GM23338 (cell line): ENCODE data around the gene NMBR. TPM values are rescaled to one million over a fixed set of nuclear protein-coding genes. Genes with fewer than 3 reads are reported as not detected.
"Not testable (repeated sequence)": the region's sequence is repeated elsewhere in the genome, so short reads cannot be mapped to it uniquely, and the experiment has no call there.

Experiments used
- ATAC-seq: fragments of 200-7000 bp; cut with Tn5 transposase; 3 replicates; pipeline ENCODE4 v1.9.1; 2020
- DNase-seq: peaks from one replicate; pipeline ENCODE4 v3.0.0-alpha.2; 2015; ENCODE audit warnings: low spot score
- H2AFZ ChIP-seq: fragments of 200-600 bp; sonication (generic); 2 replicates; pipeline ENCODE4 v1.8.0; 2016; ENCODE audit warnings: antibody characterized with exemption, mild to moderate bottlenecking, moderate library complexity
- H3F3A ChIP-seq: fragments of 200-600 bp; sonication (generic); replicated peaks from 2 replicates; pipeline ENCODE4 v1.8.0; 2017; ENCODE audit warnings: antibody characterized with exemption, mixed run types, low read depth
- H3K27ac ChIP-seq: fragments of 200-600 bp; sonication (generic); 2 replicates; pipeline ENCODE4 v1.6.1; 2016; ENCODE audit warnings: low read depth
- H3K27me3 ChIP-seq: fragments of 200-600 bp; sonication (generic); 2 replicates; pipeline ENCODE4 v1.8.0; 2016; ENCODE audit warnings: mild to moderate bottlenecking, mixed run types, moderate library complexity; ENCODE audit not compliant: insufficient read depth
- H3K36me3 ChIP-seq: fragments of 200-600 bp; sonication (generic); 2 replicates; pipeline ENCODE4 v1.8.0; 2016; ENCODE audit warnings: mild to moderate bottlenecking; ENCODE audit not compliant: insufficient read depth
- H3K4me1 ChIP-seq: fragments of 200-600 bp; sonication (generic); 2 replicates; pipeline ENCODE4 v1.8.0; 2016; ENCODE audit warnings: mild to moderate bottlenecking, moderate library complexity; ENCODE audit not compliant: insufficient read depth
- H3K4me2 ChIP-seq: fragments of 200-600 bp; sonication (generic); 2 replicates; pipeline ENCODE4 v1.7.1; 2017; ENCODE audit warnings: mixed run types
- H3K4me3 ChIP-seq: fragments of 200-600 bp; sonication (generic); 2 replicates; pipeline ENCODE4 v1.6.1; 2016; ENCODE audit warnings: mixed run types
- H3K79me2 ChIP-seq: fragments of 200-600 bp; sonication (generic); replicated peaks from 2 replicates; pipeline ENCODE4 v1.8.0; 2017; ENCODE audit warnings: mild to moderate bottlenecking; ENCODE audit not compliant: insufficient read depth
- H3K9me2 ChIP-seq: fragments of 200-600 bp; sonication (generic); 2 replicates; pipeline ENCODE4 v1.8.0; 2017; ENCODE audit not compliant: insufficient read depth
- H4K20me1 ChIP-seq: fragments of 200-600 bp; sonication (generic); replicated peaks from 2 replicates; pipeline ENCODE4 v1.8.0; 2017; ENCODE audit warnings: mild to moderate bottlenecking; ENCODE audit not compliant: insufficient read depth
- H3K27ac Mint-ChIP-seq: 2 replicates; pipeline ENCODE4 v1.8.0; 2020; ENCODE audit warnings: inconsistent platforms, mild to moderate bottlenecking, moderate library complexity, mixed read lengths
- H3K27me3 Mint-ChIP-seq: 3 replicates; pipeline ENCODE4 v1.8.0; 2022; ENCODE audit warnings: low read depth, mild to moderate bottlenecking, moderate library complexity, mixed read lengths, inconsistent platforms; ENCODE audit not compliant: insufficient read depth, poor library complexity
- H3K36me3 Mint-ChIP-seq: 3 replicates; pipeline ENCODE4 v1.8.0; 2021; ENCODE audit warnings: low read depth, mild to moderate bottlenecking, inconsistent platforms, moderate library complexity, mixed read lengths
- H3K4me1 Mint-ChIP-seq: 3 replicates; pipeline ENCODE4 v1.8.0; 2020; ENCODE audit warnings: mild to moderate bottlenecking, inconsistent platforms, mixed read lengths
- H3K4me3 Mint-ChIP-seq: 3 replicates; pipeline ENCODE4 v1.8.0; 2021; ENCODE audit warnings: moderate library complexity, mild to moderate bottlenecking, inconsistent platforms, mixed read lengths
- H3K9me3 Mint-ChIP-seq: 3 replicates; pipeline ENCODE4 v1.8.0; 2020; ENCODE audit warnings: moderate library complexity, mild to moderate bottlenecking, inconsistent platforms, mixed read lengths
- CREB1 ChIP-seq: fragments of 250-450 bp; sonication (Bioruptor Pico); IDR thresholded peaks from 2 replicates; pipeline ENCODE4 v1.5.0; 2020; ENCODE audit warnings: low read depth, mild to moderate bottlenecking, moderate library complexity
- CTCF ChIP-seq, 2 experiments: fragments of 200-600 bp in 1 of 2; sonication (generic) in 1 of 2; conservative IDR thresholded peaks; 2 replicates each; pipeline versions ENCODE4 v1.5.1 to v1.6.1; 2016 to 2017; ENCODE audit warnings: antibody characterized with exemption in 2 of 2, low read depth in 2 of 2, mild to moderate bottlenecking in 2 of 2, moderate library complexity in 1 of 2
- ETS1 ChIP-seq: IDR thresholded peaks from 2 replicates; pipeline ENCODE4 v1.6.1; 2016; ENCODE audit warnings: antibody characterized with exemption
- EZH2 ChIP-seq: fragments of 200-600 bp; sonication (generic); IDR thresholded peaks from one replicate; pipeline ENCODE4 v1.8.0; 2017; ENCODE audit warnings: antibody characterized with exemption, mild to moderate bottlenecking, low read depth; ENCODE audit not compliant: unreplicated experiment
- JUNB ChIP-seq: IDR thresholded peaks from one replicate; pipeline ENCODE4 v1.6.1; 2016; ENCODE audit warnings: antibody characterized with exemption; ENCODE audit not compliant: unreplicated experiment
- NANOG ChIP-seq: IDR thresholded peaks from 2 replicates; pipeline ENCODE4 v1.6.1; 2016; ENCODE audit warnings: antibody characterized with exemption, borderline replicate concordance
- STAT1 ChIP-seq: IDR thresholded peaks from one replicate; pipeline ENCODE4 v1.6.1; 2016; ENCODE audit warnings: antibody characterized with exemption; ENCODE audit not compliant: unreplicated experiment
- ZNF331 ChIP-seq: fragments of 250-450 bp; sonication (Bioruptor Pico); IDR thresholded peaks from 2 replicates; pipeline ENCODE4 v1.5.0; 2020; ENCODE audit warnings: low read depth, mild to moderate bottlenecking, moderate library complexity
- polyA plus RNA-seq: library from polyadenylated mRNA; unstranded; fragments of >200 nt; fragmentation: Nextera tagmentation; extraction: Ambion mirVana; gene quantifications from 2 replicates; pipeline ENCODE4 v1.2.1, GENCODE V29; 2016
- total RNA-seq: library from RNA; depleted of rRNA; stranded (reverse); fragments of >200 nt; shearing (Covaris generic); gene quantifications from 2 replicates; pipeline ENCODE4 v1.2.3, GENCODE V29; 2014

The NMBR gene
- total and polyA plus RNA-seq, 2 experiments from 2014 or later: not detected

- no peaks in the 10 kb centered on the region for H4K20me1 ChIP-seq
Measured at GRCh38 chr6:142152746-142153145, 5.8 kb upstream of the NMBR start.

GRCh38 chr6:142141531-142141930 is 5.4 kb downstream of the NMBR start:
- H3K9me3 Mint-ChIP-seq, H3K4me3 Mint-ChIP-seq: not testable (repeated sequence)

More at GRCh38 chr6:142152746-142153145, 5.8 kb upstream of the NMBR start:
- Histone ChIP-seq H3K36me3 (no peaks in the 10 kb centered on the region; the same call in 1 of the 2 replicates), H3K79me2 (peaks cover 91% of the 10 kb centered on the region), H3K27ac (no peak overlapping the region), H2AFZ (no peak overlapping the region), H3F3A (no peaks in the 10 kb centered on the region), H3K4me3 (no peak overlapping the region), H3K9me2 (no peaks in the 10 kb centered on the region), H3K4me2 (no peak overlapping the region), H3K27me3 (no peaks in the 10 kb centered on the region), H3K4me1 (peaks cover 34% of the 10 kb centered on the region)
- no peaks in the 10 kb centered on the region for H3K27me3 Mint-ChIP-seq
- no peak for DNase-seq
- H3K4me3 Mint-ChIP-seq: no peak overlapping the region
- H3K9me3 Mint-ChIP-seq: no peaks in the 10 kb centered on the region
- no peak overlapping the region; the same call in 1 of the 2 replicates for H3K27ac Mint-ChIP-seq
- TF ChIP-seq CTCF (conservative IDR thresholded peaks at IDR 0.05; ENCODE audit: low read depth in 2 of 2) (no peak), CREB1 (CRISPR knock-in tag) (no peak), ETS1 (no peak), EZH2 (no peak), ZNF331 (no peak), JUNB (no peak), NANOG (no peak)
- H3K4me1 Mint-ChIP-seq: peaks cover 59% of the 10 kb centered on the region
- no peak for ATAC-seq
- H3K36me3 Mint-ChIP-seq: peaks cover 3% of the 10 kb centered on the region; the same call in 2 of the 3 replicates

GRCh38 chr6:142138876-142139275 is 8.0 kb downstream of the NMBR start:
- Histone ChIP-seq H3K27ac (no peak overlapping the region), H3K4me1 (no peaks in the 10 kb centered on the region), H3K27me3 (no peaks in the 10 kb centered on the region), H2AFZ (no peak overlapping the region), H3K4me3 (no peak overlapping the region), H4K20me1 (no peaks in the 10 kb centered on the region), H3K4me2 (no peak overlapping the region), H3K79me2 (no peaks in the 10 kb centered on the region), H3K36me3 (no peaks in the 10 kb centered on the region), H3F3A (no peaks in the 10 kb centered on the region), H3K9me2 (no peaks in the 10 kb centered on the region)
- Mint-ChIP-seq H3K4me3 (no peak overlapping the region), H3K4me1 (0 out of 3 replicates have a peak, but pooled peaks cover under 1% of the 10 kb centered on the region), H3K36me3 (no peaks in the 10 kb centered on the region), H3K27me3 (no peaks in the 10 kb centered on the region), H3K9me3 (0 out of 3 replicates have a peak, but pooled peaks cover 3% of the 10 kb centered on the region), H3K27ac (no peak overlapping the region)
- TF ChIP-seq CTCF (conservative IDR thresholded peaks at IDR 0.05; ENCODE audit: low read depth in 2 of 2): peak in 1 of 2 experiments; percentile 33; a peak in 2 of 4 replicates
- no peak for TF ChIP-seq STAT1
- DNase-seq (peak; percentile 30), ATAC-seq (no peak)

More at GRCh38 chr6:142141531-142141930, 5.4 kb downstream of the NMBR start:
- H3K27me3 Mint-ChIP-seq, H3K27ac ChIP-seq, H3K36me3 Mint-ChIP-seq, H3K4me3 ChIP-seq, H2AFZ ChIP-seq, H3F3A ChIP-seq, H3K27me3 ChIP-seq, H3K36me3 ChIP-seq, H3K79me2 ChIP-seq, H3K4me1 ChIP-seq, H3K9me2 ChIP-seq, H4K20me1 ChIP-seq, H3K4me2 ChIP-seq, H3K4me1 Mint-ChIP-seq, ATAC-seq, H3K27ac Mint-ChIP-seq, DNase-seq: not testable (repeated sequence)
